ENCODE results near the gene IGFBP5.

- no peak for TF ChIP-seq CTCF (IDR thresholded peaks at IDR 0.05)
- no peak for TF ChIP-seq POLR2A (IDR thresholded peaks at IDR 0.05)
Measured at GRCh38 chr2:216672466-216672865, 22.9 kb downstream of the IGFBP5 start.
